Activated CD4-positive, alpha-beta T cell treated with anti-CD3 and anti-CD28 coated beads, Interleukin-2, amount 50 U/mL, for 48 hours (primary cell): ENCODE data around the gene HOGA1.
"Not testable (repeated sequence)": the region's sequence is repeated elsewhere in the genome, so short reads cannot be mapped to it uniquely, and the experiment has no call there.

Experiments
- DNase-seq, 2 experiments: peaks; one replicate each; pipeline ENCODE4 v3.0.0-alpha.2; 2020

Gene HOGA1

GRCh38 chr10:97584060-97584797 is at the start of gene HOGA1:
Gene HOGA1 (plus strand): TSS chr10:97584389. CDS start chr10:97584704, 315 bp downstream.
- DNase-seq = no peak

DNA sequence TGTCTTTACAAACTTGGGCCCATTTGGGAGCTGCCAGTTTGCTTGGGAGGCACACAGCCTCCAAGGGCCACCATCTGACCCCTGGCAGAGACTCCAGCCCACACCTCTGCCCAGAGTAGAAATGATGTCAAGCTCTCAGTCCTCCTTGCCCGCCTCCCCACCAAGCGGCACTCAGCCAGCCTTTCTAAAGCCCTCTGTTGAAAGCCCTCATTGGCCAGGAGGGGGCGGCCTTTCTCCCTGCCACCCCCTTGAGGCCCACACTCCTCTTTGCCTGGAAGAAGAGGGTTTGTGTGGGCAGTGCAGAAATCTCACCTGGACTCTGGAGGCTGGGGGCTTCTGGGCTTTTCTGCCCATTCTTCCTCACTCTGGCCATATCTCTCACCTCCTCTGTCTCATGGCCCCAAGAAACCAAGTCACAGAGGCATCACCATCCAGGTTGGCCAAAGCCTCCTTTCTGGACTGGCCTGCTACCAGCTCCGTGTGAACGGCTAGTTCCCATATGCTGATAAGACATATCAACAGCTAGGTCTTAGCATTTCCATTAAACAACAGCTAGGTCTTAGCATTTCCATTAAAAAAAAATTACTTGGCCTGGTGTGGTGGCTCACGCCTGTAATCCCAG is 49.3 kb upstream of the HOGA1 start:
- peak; percentile 42 to 60 for DNase-seq

DNA sequence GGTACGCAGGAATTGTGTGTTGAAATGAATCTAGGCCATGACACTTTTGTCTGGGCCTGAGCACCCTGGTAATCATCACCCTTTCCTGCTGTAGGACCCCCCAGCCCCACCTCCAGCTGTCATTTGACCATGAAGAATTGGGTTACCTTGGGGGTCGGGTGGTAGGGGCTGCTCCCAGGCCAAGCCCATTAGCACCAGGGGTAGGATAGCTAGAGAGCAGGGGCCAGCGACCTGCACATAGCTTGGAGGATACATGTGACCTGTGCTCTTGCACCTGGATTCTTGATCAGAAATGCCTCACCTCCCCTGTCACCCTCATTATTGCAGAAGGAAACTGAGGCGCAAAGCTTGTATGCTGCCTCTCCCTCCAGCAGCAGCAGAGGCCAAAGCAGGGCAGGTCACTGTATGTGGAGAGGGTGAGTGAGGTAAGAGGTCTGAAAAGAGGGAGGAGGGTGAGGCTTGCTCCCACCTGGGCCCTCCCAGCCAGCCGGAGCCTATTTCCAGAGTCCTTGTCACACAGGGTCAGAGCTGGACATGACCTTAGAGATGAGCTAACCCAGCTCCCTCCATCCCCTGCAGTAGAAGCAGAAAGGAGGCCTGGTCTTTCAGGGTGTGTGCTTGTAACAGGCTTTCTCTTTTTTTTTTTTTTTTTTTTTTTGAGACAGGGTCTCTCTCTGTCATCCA is 46.9 kb upstream of the HOGA1 start:
- no peak for DNase-seq

- no peak for DNase-seq
Observed at GRCh38 chr10:97538411-97538810, 45.8 kb upstream of the HOGA1 start.

DNA sequence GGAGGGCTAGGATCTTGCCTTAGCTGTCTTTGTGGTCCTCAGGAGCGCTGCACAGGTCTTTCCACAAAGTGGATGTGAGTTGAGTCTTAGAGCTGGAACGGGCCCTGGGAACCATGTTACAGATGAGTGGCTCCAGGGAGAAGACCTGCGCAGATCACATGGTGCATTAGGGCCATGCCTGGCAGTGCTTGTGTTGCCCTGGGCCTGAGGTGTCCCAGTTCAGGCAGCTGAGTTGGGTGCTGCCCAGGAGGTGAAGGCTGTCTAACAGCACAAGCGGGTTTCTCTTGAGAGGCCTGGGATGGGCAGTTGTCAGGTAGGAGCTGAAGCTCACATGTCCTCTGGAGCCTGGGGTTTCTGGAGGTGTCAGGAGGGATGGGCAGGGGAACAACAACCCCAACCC is 45.4 kb upstream of the HOGA1 start:
- no peak for DNase-seq

DNA sequence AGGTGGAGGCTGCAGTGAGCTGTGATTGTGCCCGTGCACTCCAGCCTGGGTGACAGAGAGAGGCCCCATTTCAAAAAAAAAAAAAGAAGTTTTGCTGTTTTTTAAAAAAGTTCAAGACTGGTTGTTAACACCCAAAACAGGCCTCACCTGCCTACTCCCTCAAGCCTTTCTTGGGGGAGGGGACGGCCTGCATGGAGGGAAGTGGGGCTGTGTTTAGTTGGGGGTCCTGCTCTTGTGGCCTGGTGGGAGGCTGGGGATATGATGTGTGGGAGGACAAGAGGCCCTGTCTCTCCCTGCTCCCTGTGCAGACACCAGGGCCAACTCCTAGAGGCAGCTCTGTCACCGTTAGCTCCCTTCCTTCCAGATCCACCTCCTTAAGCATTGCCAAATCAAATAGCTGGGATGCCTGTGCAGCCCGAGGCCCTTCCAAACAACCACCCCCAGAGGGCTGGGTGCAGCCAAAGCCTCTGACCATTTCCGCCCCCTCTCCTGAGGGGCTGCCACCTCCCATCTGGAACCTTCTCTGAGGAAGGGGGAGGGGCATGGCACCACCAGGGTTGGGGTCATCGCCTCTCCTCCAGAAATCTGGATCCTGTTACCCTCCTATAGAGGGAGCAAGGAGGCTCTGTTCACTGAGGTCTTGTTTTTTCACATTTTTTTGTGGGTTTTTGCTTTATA is 44.5 kb upstream of the HOGA1 start:
- DNase-seq = no peak

DNA sequence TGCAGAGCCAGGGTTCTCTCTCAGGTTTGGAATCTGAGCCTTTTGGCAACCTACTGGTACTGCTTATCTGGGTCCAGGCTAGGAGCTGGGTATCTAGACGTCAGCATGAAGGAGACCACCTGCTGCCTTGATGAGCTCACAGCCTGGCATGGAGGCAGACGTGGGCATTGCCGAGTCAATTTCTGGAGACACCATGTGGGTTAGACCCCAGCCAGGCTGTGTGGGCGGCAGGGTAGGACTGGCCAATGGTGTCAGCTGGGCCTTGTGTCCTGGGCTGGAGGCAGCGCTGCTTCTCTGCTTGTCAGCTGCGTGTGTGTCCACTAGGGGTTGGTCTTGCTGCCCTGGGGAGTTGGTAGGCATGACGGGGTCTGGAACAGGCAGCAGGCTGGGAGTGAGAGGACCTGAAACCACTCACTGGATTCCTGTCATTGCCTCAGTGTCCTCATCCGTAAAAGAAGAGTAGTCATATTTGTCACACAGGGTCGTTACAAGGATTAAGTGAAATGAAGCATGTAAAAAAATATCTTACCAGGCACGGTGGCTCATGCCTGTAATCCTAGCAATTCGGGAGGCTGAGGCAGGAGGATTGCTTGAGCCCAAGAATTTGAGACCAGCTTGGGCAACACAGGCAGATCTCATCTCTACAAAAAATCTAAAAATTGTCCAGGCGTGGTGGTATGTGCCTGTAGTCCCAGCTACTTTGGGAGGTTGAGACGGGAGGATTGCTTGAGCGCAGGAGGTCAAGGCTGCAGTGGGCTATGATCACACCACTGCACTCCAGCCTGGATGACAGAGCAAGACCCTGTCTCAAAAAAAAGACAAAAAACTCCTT is 43.3 kb upstream of the HOGA1 start:
- no peak for DNase-seq

DNA sequence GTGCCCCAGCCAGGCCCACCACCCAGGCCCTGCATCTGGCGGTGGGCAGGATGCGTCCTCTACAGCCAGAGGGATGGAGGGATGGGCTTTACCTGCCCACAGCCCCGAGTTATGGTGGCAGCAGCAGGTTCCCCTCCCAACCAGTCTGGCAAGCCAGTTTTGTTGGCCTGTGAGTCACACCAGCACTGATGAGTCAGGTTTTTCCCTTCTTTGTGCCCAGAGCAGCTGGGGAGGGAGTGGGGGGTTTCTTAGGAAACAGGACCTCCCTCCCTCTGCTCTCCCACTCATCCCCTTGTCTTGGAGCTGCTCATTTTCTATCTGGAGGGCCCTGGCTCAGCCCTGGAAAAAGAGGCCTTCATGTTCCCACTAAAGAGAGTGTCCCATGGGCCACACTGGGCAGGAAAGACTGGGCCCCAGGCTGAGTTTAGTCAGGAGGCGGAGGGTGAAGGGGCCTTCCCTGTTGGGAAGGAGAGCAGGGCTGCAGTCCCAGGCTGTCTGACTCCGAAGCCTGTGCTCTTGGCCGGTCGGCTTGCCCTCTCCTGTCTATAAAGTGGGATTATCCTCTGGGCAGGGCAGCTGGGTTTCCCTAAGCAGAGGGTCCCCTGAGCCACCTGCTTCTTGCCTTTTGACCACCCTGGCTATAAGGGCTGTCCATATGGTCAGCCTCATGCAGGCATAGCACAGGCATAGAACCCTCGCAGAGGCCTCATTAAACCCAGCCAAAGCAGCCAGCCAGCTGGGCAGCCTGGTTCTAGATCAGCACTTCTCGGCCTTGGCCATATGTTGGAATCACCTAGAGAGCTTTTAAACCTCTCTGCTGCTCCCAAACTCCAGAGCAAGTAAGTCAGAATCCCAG is 41.8 kb upstream of the HOGA1 start:
- peak; percentile 52 to 65 for DNase-seq

DNA sequence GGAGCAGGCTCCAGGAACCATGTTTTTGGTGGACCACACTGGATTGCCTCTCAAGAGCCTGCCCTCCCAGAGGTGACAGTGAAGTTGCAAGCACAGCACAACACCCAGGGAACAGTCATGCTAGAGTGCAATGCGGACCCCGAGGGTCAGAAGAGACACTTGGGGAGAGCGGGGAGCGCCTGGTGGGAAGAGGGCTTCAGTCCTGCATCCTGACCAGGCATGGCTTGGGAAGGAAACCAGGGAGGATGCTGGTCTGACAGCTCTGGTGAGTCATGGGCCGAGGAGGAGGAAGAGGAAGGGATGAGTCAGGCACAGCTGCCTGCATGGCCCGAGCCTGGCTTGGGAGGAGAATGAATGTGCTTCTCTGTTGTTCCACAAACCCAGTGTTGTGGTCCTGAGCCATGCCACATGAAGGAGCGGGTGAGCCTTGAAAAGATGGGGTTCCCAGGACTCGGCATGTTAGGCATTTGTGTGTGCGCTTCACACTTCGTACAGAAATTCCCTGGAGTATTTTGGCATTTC is 41.1 kb upstream of the HOGA1 start:
- peak; percentile 74 to 80 for DNase-seq

- DNase-seq = no peak
Observed at GRCh38 chr10:97546456-97547270, 37.5 kb upstream of the HOGA1 start.

GRCh38 chr10:97547271-97547600 is 37.0 kb upstream of the HOGA1 start:
- DNase-seq = no peak

- DNase-seq = no peak
Observed at GRCh38 chr10:97547962-97548361, 36.2 kb upstream of the HOGA1 start.

GRCh38 chr10:97548828-97549455 is 35.2 kb upstream of the HOGA1 start:
- no peak for DNase-seq

DNA sequence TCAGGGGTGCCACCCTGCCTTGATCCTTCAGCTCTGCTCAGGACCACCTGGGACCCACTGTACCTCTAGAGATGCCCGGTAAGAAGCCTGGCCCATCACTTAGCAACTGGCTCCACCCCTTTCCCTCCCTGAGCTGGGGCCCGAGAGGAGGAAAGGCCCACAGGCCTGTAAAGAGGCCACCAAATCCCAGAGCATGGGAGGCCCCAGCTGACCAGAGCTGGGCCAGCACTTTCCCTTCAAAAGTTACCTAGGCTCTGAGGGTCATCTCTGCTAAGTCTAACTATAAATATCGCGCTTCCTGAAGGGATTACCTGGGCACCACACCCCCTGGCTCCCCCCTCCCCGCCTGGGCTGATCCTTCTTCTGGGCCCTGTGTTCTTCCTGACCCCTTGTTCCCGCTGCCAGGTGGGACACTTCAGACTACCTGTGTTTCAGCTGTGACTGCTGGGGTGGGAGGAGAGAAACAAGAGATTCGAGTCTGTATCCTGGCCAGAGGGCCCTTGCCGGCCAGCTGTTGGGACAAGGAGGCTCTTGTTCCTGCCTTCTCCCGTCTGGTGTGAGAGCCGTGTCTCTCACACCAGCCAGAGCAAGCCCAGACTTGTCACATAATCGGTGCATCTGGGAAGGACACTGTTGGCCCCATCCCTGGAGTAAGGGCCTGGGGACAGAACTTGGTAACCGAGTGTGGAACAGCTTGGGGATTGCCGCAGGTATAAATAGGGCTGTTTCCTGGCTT is 34.4 kb upstream of the HOGA1 start:
- no peak for DNase-seq

DNA sequence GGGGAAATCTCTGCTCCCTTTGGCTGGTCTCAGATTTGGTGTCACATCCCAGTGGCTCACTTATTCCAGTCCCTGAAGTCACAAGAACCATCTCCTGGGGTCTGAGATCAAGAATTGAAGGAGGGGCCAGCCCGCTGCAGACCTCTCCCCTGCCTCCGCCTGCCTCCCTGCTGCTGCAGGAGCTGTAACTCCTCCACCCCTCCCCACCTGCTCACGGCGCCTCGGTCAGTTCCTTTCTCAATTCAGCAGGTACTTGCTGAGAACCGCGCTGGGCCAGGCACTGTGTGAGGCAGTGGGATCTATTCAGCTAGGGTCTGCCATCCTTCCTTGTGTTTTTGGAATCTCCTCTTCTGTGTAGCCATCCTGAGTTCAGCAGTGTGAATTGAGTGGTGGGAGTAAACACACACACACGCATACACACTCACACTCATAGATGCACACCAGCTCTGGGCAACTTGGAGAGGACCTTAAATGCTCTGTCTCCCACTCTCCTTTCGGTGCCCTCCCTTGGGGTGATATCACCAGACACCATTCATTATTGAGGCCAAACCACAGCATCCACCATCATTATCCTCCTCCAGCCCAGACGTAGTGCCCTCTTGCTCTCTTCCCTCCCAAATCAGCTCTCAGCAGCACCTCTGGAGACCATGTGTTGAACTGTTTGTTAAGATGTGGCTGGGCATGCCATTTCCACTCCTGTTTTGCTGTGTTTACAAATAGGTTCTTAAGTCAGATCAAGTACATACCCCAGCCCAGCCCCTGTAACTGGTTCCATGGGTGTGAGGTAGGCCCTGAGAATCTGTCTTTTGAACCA is 33.6 kb upstream of the HOGA1 start:
- DNase-seq = no peak

DNA sequence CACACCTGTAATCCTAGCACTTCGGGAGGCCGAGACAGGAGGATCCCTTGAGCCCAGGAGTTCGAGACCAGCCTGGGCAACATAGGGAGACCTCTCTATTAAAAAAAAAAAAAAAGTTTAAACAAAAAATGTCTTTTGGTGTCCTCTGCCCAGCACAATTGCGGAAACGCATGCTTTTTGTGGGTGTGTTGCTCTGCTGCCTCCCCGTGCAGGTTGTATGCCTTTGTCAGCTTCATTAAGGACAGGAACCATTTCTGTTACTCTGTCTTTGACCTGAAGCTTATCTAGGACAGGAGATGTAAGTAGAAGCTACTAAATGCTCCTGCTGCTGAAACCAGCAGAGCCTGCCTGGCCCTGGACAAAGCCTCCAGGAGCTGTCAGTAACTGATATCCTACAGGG is 32.9 kb upstream of the HOGA1 start:
- no peak for DNase-seq

DNA sequence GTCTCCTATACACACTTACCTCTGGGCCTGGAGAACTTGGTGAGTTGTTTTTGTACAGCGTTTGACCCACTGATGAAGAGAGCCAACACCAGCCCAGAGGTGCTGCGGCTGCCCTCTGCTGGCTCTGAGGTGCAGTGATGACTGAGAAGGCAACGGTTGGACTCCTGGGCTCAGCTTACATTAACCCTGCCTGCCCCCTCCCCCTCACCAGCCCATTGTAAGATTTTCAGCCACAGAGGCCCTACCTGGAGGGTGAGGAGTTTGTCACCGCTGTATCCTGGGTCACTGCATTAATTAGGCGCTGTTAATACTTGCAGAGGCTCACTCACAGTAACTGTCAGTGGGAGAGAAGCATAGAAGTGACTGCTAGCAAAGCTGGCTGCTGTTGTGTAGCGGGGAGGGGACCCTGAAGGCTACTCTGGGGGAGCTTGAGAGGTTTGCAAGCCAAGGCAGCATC is 30.6 kb upstream of the HOGA1 start:
- DNase-seq = peak; percentile 71 to 76

GRCh38 chr10:97554336-97554735 is 29.9 kb upstream of the HOGA1 start:
- not testable (repeated sequence) for DNase-seq
